HepG2 (cell line): ENCODE results near the gene ZMIZ1.

Experiments used
- DPF2 ChIP-seq: sonication (generic); formaldehyde crosslinking; IDR thresholded peaks from 2 replicates; pipeline ENCODE4 v1.4.0; 2020; ENCODE audit warnings: mild to moderate bottlenecking, low read depth, missing genetic modification reagents, borderline replicate concordance
- JUNB ChIP-seq: sonication (generic); formaldehyde crosslinking; IDR thresholded peaks from 2 replicates; pipeline ENCODE4 v1.8.0; 2022; ENCODE audit warnings: missing genetic modification reagents, mild to moderate bottlenecking, borderline replicate concordance
- TAF1 ChIP-seq: sonication (generic); formaldehyde crosslinking; IDR thresholded peaks from 2 replicates; pipeline ENCODE4 v1.4.0; 2020; ENCODE audit warnings: missing genetic modification reagents
- TBX2 ChIP-seq: sonication (generic); formaldehyde crosslinking; IDR thresholded peaks from 2 replicates; pipeline ENCODE4 v1.5.0; 2020; ENCODE audit warnings: missing genetic modification reagents, mild to moderate bottlenecking, borderline replicate concordance
- TF ChIP-seq, protein P1 (sequence below): sonication (generic); formaldehyde crosslinking; IDR thresholded peaks from 2 replicates; pipeline ENCODE4 v1.5.0; 2020; ENCODE audit warnings: mild to moderate bottlenecking, missing genetic modification reagents, moderate library complexity
- TF ChIP-seq, protein P2 (sequence below): IDR thresholded peaks from 2 replicates; pipeline ENCODE4 v1.6.1; 2016; ENCODE audit warnings: mild to moderate bottlenecking, missing biosample characterization, missing genetic modification reagents

DNA sequence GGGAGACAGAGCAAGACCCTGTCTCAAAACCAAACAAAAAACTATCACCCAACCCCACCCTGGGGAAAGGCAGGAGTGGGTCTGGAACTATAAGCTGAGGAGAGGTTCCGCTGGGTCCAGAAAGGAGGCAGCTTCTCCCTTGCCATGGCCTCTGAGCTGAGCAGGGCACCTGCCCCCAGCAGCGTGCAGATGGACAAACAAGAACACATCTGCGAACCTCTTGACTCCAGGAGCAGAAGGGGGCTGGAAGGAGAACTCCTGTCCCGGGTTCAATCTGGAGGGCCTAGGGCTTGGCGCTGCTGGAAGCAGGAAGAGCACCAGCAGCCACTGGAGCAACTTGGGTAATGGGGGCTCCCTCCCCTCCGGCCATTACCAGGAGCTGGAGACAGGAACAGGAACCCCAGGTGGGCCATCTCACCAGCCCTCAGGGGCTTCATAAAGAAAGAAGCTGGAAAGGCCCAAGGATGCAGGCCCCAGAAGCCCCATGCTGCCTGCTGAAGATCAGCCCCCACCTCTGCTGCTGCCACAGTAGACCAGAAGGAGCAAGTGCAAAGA is 259.5 kb downstream of the ZMIZ1 start:
- TF ChIP-seq, protein P1, sequence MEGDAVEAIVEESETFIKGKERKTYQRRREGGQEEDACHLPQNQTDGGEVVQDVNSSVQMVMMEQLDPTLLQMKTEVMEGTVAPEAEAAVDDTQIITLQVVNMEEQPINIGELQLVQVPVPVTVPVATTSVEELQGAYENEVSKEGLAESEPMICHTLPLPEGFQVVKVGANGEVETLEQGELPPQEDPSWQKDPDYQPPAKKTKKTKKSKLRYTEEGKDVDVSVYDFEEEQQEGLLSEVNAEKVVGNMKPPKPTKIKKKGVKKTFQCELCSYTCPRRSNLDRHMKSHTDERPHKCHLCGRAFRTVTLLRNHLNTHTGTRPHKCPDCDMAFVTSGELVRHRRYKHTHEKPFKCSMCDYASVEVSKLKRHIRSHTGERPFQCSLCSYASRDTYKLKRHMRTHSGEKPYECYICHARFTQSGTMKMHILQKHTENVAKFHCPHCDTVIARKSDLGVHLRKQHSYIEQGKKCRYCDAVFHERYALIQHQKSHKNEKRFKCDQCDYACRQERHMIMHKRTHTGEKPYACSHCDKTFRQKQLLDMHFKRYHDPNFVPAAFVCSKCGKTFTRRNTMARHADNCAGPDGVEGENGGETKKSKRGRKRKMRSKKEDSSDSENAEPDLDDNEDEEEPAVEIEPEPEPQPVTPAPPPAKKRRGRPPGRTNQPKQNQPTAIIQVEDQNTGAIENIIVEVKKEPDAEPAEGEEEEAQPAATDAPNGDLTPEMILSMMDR (CRISPR knock-in tag) = no peak
- TF ChIP-seq, protein P2, sequence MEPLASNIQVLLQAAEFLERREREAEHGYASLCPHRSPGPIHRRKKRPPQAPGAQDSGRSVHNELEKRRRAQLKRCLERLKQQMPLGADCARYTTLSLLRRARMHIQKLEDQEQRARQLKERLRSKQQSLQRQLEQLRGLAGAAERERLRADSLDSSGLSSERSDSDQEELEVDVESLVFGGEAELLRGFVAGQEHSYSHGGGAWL (CRISPR knock-in tag) = no peak
- no peak for TF ChIP-seq DPF2 (CRISPR knock-in tag)
- no peak for TF ChIP-seq TBX2
- no peak for TF ChIP-seq TAF1
- no peak for TF ChIP-seq JUNB (CRISPR knock-in tag)
